Measurements from ENCODE around the gene C9orf50.
"Not testable (repeated sequence)": the region's sequence is repeated elsewhere in the genome, so short reads cannot be mapped to it uniquely, and the experiment has no call there.

The C9orf50 gene, protein sequence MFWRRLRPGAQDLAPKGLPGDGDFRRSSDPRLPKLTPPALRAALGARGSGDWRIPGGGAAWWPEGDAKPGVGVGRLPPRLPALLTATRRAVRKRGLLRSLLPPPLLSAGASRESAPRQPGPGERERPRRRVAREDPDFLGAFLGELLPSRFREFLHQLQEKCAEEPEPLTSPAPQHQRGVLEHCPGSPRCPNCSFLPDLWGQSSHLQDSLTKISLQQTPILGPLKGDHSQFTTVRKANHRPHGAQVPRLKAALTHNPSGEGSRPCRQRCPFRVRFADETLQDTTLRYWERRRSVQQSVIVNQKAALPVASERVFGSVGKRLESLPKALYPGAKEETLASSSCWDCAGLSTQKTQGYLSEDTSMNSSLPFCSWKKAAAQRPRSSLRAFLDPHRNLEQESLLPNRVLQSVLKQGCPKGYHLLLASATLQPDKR

DNA sequence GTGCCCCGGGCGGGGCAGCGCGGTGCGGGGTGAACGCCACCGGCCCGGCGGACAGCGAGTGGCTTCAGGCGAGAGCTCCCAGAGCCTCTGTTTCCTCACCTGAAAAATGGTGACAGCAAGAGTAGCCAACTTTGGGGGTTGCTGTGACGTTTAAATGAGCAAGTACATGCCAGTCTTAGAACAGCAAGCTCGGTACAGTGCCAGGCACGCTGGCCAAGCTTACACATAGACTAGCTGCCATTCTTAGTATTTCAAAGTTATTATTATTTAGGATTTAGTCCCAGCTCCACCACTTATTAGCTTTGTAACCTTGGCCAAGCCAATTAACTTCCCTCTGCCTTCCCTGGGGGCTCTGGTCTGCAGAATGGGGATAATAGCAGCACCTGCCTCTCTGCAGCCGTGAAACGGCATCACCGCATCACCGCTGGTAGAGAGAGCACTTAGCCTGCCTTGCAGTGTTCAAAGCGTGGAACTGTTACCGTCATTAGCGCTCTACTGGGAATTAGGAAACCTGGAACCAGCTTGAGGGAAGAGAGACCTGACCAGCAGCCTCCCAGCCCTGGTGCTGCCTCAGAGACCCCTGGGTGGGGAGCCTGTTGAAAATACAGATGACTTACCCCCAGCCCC is at the start of gene C9orf50:
Gene C9orf50, minus strand, starts transcription at position 433 of the 627 bp plus-strand sequence. CDS start 527 bp downstream, outside the sequence.
- DNase-seq, result no peak

DNA sequence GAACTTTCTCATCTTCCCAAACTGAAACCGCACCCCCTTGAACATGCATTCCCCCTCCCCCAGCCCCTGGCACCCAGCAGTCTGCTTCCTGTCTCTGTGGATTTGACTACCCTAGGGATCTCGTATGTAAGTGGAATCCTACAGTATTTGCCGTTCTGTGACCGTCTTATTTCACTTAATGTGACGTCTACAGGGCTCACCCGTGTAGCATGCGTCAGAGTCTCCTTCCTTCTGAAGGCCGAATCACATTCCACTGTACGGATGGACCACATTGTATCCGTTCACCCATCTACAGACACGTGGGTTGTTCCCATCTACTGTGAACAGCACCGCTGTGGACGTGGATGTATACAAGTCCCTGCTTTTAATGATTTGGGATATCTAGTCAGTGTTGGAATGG is 49.0 kb upstream of the C9orf50 start:
- no peak for DNase-seq

DNA sequence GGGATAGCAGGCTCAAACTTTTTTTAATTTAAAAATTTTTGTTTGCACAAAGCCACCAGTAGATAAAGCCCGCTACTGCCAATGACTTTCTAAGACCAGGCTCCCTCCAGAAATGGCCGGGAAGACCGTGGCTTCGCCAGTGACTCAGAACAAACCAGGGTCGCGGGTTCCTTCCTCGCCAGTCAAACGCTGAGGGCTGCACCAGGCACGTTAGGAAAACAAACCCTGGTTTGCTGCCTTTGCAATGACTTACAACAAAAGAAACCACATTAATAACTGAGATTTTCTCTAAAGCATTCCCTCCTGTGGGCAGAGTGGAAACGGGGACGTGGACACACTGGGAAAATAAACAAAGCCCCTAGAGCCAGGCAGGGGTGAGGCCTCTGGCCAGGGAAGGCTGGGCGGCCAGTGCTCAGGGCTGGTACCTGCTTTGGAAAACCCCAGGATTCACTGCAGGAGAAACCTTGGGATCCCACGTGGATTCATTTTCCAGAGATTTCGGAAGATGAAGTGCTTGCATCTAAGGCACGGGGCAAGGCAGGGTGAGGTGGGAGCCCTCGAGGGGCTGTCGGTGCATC is 48.3 kb upstream of the C9orf50 start:
- no peak for DNase-seq

DNA sequence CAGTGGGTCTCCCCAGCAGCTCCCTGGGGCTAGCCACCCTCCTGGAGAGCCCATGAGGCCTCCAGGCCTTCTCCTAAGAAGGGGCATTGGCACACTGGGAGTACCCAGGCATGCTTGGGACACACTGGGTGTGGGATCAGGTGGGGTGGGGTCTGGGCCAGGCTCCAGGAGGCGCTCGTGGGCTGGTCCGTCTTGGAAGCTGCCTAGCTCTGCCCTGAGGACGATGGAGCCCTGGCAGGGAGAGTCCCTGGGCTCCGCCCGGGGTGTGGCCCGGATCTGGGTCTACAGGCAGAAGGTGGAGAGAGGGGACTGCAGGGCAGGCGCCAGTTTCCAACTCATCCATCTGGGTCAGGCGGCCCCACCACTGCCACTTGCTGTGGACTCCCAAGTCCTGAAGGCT is 46.9 kb upstream of the C9orf50 start:
- DNase-seq, result no peak

DNA sequence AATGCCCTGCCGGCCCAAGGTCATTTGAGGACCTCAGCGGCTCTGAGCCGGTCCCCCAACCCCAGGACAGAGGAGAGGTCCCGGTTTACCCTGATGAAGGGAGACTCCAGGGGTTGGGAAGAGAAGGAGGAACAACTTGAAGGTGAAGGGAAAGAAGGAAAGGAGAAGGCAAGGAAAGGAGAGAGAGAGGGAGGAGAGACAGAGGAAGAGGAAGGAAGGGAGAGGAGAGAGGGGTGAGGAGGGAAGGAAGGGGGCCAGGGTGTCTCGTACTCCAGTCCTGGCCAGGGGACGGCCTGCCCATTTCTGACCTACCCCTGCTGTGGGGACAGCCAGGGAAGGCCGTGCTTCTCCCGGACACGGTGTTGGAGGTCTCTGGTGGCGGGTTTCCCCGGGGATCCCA is 46.5 kb upstream of the C9orf50 start:
- DNase-seq, result no peak

DNA sequence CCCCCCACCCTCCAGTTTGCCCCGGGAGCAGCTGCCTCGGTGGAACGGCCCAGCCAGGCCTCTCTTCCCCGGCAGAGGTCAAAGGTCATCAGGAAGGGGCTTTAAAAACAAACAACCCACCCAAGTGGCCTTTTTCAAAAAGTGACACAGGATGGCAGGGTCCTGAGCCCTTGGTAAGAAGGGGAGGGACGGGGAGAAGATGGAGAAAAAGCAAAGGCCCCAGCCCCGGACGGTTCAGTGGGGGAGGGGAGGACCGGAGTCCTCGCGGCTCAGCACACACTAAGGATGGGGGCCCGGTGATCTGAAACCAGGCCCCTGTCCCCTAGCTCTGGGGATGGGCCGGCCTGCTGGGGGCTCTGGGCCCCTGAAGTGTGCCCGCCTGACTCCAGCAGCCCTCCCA is 45.7 kb upstream of the C9orf50 start:
- DNase-seq, result no peak

DNA sequence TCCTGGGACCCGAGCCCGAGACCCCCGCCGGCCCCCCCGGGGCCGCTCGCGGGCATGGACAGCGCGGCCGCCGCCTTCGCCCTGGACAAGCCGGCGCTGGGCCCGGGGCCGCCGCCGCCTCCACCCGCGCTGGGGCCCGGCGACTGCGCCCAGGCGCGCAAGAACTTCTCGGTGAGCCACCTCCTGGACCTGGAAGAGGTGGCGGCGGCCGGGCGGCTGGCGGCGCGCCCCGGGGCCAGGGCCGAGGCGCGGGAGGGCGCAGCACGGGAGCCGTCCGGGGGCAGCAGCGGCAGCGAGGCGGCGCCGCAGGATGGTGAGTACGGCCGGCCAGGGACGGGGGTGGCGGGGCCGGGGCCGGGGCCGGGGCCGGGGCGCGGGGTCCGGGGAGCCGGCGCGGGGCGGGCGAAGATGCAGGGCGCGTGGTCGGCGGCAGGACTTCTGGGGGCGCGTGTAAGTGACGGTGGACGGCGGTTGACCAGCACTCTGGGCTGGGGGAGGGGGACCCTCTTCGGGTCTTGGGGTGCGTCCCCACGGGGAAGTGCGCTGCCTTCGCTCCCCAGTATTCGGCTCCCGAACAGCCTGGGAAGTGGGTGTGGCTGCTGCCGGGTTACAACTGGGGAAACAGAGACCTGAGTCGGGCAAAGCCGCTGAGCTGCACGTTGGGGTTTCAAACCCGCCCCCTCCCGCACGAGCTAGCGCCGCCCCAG is 45.1 kb upstream of the C9orf50 start:
- no peak for DNase-seq

DNA sequence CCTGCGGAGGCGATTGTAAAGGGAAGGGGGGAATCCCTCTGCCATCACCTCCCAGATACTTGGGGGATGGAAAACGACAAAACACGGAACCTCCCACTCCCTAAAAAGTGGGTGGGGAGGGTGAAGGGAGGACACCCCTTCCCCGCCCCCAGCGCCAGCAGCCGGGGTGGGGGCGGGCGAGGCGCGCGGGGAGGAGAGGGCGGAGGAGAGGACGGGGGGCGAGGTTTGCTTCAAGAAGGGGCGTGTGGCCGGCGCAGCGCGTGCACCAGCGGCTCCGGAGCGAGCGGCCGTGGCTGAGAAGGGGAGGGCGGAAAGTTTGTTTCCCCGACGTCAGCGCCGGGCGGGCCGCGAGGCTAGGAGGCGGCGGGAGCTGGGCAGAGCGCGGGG is 44.5 kb upstream of the C9orf50 start, which contains the start of gene PRRX2:
Gene PRRX2, plus strand, starts transcription at position 259 of the 387 bp plus-strand sequence. CDS start 221 bp downstream, outside the sequence.
- no peak for DNase-seq

DNA sequence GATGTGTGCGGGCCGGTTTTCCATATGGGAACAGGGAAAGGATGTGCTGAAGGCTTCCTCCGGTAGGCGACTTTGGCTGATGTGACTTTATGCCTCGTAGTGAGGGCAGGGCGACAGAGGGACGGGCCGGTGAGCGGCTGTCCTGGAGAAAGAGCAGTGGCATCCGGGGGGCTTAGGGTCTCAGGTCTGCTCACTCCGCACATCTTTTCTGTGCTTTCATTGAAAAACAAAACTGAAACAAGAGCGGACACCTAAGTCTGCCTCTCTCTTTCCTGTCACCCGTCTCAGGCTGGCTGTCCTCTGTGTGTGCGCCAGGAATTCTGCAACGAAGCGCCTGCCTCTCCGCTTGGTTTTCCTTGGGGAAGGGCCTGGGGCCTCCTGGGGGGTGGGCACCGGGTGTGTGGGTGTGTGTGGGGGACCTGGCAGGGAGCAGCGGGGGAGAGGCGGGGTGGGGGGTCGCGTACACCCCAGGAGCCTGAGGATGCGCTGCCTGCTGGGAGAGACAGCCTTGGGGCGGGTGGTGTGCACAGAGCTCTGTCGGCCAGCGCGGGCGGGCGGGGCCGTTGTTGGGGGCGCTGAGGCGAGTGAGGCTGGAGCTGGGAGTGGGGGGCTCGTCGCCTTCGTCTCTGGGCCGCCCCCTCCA is 44.0 kb upstream of the C9orf50 start:
- DNase-seq, result no peak

DNA sequence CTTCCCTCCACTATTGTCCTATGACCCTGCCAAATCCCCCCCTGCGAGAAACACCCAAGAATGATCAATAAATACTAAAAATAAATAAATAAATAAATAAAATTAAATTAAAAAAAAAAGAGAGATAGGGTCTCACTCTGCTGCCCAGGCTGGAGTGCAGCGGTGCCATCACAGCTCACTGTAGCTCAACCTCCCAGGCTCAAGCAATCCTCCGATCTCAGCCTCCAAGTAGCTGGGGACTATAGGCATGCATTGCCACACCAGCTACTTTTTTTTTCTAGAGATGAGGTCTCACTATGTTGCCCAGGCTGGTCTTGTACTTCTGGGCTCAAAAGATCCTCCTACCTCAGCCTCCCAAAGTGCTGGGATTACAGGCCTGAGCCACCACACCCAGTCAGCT is 41.3 kb upstream of the C9orf50 start:
- not testable (repeated sequence) for DNase-seq

DNA sequence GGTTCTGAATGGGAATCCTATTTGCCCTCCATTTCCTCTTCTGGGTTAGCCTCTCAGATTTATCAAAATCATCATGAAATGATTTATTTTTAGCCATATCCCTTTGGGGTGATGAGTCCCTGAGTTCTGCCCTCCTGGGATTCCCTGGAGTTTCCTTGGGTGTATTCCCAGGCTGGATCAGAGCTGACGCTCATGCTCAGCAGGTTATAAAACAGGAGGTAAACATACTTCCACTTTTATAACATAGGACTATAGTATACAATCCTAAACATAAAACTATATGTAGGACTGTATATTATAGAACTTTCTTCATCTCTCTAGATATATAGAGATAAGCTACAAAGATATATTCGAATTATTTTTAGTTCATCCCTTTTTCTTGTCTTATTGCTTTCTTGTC is 40.1 kb upstream of the C9orf50 start:
- no peak for DNase-seq

DNA sequence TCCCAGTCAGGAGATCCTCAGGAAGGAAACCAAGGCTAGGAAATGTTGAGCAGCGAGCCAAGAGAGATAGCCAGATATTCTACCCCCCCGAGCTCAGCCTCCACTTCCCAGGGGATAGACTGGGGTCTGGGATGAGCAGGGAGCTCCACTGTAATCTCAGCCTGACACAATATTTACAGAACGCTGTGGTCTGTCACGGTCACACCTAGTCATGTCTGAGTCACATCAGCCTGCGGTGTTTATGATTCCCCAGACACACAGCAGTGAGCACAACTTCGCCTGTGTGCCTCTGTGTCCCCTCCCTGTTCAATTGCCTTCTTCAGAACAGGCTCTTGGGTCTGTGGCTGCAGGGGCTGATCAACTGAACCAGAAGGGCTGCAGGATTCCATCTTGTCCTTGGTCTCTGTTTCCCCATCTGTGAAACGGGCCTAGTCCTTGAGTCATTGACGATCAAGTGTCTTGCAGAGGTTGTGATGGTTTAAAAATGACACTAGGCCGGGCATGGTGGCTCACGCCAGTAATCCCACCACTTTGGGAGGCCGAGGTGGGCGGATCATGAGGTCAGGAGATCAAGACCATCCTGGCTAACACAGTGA is 36.0 kb upstream of the C9orf50 start:
- no peak for DNase-seq

DNA sequence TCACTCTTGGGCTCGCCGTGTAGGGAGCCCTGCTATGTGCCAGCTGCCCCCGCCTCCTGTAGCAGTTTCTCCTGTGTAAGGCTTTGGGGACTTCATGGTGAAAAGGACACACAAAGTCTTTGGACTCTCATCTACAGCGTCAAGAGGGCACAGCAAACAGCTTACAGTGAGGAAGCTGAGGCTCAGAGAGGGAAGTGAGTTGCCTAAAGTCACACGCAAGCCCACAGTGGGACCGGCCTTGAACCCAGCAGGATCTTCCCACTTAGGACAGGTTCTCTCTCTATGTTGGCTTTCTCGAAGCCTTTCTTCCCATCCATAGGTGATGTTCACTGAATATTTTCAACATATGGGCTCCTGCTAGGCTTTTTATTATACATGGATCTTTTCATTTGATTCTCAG is 34.8 kb upstream of the C9orf50 start:
- no peak for DNase-seq

DNA sequence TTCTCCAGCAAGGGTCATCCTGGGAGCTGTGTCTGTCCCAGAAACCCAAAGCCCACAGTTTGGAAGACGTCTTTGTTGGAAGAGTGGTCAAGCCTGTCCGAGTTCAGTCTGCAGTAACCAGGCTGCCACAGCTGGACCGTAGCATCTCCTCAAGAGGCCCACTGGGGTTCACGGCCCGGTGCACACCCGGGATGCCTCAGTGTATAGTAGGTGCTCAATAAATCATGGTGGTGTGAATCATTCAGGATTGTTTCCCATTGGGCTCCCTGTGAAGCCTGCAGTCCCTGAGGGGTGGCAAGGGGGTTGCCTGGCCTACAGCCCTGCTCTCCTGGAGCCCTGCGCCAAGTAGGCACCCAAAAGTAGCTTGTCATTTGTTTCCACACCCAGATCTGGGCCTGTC is 34.3 kb upstream of the C9orf50 start:
- no peak for DNase-seq

DNA sequence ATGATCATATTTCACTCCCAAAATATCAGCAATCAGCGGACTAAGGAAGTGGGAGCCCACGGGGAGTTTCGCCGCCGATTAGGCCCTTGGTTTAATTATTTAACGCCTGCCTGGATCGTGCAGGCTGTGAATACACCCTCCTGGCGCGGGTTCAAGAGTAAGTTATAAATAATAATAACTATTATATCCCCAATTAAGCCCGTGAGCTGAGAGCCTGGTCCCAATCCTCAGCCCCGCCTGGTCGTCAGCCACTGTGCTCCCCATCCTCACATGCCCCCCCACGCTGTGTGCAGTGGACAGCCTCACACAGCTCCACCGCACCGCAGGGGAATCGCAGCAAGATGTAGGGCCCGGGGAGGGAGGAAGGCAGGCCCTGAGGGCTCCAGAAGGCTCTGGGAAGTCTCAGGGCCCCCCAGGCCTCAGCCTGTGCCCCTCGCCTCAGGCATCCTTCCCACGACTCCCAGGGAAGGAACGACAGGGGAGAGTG is 33.7 kb upstream of the C9orf50 start:
- DNase-seq, result no peak

DNA sequence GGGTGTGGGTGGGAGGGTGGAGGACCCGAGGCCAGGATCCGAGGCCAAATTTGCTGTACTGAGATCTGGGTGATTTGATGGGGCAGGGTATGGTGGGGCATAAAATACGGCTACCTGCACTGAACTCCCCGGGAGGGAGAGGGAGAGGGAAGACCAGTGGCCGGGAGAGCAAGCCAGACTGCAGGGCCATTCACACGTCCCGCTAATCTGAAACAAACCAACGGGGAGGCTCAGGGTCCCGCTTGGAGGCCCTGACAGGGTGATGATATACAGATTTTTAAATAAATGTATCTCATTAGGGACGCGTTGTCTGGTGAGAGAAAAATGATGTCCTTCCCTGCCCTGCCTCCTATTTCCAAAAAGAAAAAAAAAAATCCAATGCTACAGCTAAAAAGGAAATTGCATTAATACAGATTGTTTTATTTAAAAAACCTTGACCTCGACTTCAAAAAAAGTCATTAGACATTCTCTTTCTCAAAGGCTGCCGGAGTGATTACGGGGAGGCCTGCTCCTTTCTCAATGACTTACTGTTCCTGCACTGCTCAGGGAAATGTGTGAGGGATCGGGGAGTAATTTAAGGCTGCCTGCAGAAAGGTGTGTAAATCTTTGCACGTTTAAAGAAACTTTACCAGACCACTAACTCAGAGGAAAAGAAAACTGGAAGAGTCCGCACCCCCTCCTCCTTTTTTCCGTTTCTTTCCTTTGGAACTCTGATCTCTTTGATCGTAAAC is 33.1 kb upstream of the C9orf50 start:
- no peak for DNase-seq

DNA sequence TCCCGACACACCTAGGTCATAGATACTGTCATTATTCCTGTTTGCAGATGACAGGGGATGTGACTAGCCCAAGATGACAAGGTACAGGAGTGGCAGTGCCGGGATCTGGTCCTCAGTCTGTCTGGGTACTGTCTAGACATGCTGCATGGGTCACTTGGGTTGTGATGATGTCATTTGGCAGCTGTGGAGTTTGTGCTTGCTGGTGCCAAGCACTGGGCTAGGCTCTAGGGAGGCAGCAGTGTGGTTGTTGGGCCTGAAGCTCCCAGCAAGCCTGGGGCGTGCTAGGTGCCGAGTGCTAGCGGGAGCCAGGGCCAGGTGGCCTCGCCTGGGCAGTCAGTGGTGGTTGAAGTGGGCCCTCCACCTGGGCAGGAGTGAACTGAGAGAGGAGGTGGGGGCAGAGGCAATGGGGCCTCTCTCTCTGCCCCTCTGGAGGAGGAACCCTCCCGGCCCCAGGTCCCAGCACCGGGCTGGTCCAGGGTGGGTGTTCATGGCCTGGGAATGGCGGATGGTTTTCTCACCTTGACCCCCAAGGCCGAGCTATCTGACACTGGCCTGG is 29.9 kb upstream of the C9orf50 start:
- DNase-seq, result no peak

DNA sequence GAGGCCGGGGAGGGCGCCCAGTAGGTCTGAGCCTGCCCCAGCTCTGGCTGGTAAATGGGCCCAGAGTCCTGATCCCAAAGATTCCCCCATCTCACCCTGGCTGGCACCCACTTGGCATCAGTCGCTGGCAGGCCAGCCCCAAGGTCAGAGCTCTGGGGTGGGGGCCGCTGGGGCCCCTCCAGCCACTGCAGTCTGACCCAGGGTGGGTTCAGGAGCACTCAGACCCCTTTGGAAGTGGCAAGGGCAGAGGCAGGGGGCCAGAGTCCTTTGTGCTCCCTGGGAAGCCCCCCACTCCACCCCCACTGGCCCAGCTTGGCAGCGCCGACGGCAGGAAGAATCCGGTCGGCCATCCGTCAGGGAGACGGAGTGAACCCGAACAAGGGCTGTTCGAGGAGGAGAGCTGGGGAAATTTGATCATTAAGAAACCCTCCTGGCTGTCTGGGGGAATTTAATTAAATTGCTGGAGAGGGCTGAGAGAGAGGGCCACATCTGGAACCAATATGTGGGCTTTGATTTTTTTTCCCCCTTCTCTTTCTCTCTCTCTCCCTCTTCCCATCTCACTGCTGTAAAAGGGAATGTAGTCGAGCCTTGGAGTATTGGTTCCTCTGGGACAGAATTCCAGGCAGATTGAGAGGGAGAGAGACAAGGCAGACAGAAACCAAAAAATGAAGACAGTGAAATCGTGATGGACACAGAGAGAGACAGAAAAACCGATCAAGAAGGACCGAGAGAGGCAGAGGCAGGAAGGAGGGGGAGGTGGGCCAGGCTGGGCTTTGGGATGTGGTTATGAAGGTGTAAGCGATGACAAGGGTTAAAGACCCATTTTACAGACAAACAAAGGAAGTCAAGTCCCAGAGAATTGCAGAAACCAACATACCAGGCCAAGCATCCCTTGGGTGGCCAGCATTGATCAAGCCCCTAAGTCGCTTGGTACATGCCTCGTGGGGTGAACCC is 29.1 kb upstream of the C9orf50 start:
- DNase-seq, result no peak

DNA sequence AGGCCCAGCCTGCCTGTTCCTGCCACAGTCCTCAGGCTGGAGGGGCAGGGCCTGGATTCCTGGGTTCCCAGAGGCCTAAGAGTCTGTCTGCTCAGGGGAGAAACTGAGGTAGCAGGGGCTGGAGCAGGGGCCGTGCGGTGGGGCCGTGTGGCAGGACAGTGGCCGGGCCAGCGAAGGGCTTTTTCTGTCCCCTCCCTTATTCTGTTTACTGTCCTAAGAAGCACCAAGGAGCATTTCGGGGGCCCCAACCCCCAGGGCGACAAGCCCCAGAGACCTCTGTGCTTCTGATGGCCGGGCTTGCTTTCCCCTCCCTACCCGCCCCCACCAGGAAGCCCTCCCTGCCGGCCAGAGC is 27.8 kb upstream of the C9orf50 start:
- no peak for DNase-seq

DNA sequence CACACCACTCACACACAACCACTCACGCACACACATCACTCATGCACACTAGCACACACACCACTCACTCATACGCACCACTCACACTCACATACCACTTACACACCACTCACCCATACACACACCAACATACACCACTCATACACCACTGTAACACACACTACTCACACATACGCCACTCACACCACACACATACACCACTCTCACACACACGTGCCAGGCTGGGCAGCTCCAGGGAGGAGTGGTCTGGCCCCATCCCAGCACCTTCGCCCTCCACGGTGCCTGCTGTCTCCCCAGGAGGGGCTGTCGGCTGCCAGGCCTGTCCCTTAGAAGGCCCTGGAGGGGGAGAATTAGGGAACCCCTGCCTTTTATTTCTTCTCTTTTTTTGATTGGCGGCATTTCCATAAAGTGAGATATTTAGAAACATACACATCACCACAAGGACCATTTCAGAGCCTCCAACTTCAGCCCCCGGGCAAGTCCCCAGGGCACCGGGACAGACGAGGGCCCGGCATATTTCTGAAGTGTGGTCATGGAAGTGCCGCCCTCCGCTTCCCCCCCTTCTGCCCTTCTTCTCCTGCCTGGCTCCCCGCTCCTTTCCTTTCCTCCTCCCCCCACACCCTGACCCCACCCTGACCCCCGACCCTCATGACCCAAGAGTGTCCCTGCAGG is 27.3 kb upstream of the C9orf50 start:
- no peak for DNase-seq
